DND-41 (cell line): ENCODE results near the gene WRNIP1.

Source experiments
- EZH2 ChIP-seq: IDR thresholded peaks from 3 replicates; pipeline ENCODE4 v1.6.1; 2012; ENCODE audit warnings: borderline replicate concordance, low read depth, mild to moderate bottlenecking, moderate library complexity, low read length, inconsistent platforms; ENCODE audit not compliant: severe bottlenecking
- TF ChIP-seq, protein P1 (sequence below): IDR thresholded peaks from 2 replicates; pipeline ENCODE4 v1.5.1; 2012; ENCODE audit warnings: borderline replicate concordance, low read length, moderate library complexity, mild to moderate bottlenecking; ENCODE audit not compliant: poor library complexity, severe bottlenecking; ENCODE audit errors: extremely low read depth

DNA sequence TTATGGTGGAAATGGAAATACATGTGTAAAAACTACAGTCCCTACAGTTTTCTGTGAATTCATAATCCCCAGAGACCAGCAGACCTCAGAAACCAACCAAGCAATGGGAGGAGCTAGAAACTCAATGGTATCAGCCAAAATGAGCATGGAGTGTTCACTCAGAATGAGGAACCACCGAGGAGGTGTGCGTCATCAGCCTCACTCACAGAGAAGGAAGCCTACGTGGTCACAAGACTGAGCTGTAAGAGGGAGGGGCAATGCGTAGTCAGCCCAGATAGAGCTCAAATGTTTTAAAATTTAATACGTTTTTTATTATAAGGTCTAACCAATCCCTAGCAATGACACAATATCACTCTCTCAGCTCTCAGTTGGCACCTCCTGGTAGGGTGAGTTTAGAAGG is 31.9 kb upstream of the WRNIP1 start:
- TF ChIP-seq, protein P1, sequence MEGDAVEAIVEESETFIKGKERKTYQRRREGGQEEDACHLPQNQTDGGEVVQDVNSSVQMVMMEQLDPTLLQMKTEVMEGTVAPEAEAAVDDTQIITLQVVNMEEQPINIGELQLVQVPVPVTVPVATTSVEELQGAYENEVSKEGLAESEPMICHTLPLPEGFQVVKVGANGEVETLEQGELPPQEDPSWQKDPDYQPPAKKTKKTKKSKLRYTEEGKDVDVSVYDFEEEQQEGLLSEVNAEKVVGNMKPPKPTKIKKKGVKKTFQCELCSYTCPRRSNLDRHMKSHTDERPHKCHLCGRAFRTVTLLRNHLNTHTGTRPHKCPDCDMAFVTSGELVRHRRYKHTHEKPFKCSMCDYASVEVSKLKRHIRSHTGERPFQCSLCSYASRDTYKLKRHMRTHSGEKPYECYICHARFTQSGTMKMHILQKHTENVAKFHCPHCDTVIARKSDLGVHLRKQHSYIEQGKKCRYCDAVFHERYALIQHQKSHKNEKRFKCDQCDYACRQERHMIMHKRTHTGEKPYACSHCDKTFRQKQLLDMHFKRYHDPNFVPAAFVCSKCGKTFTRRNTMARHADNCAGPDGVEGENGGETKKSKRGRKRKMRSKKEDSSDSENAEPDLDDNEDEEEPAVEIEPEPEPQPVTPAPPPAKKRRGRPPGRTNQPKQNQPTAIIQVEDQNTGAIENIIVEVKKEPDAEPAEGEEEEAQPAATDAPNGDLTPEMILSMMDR, result no peak
- no peak for TF ChIP-seq EZH2
